ENCODE data around the gene CD300C.
"Not testable (repeated sequence)": the region's sequence is repeated elsewhere in the genome, so short reads cannot be mapped to it uniquely, and the experiment has no call there.

Gene CD300C

DNA sequence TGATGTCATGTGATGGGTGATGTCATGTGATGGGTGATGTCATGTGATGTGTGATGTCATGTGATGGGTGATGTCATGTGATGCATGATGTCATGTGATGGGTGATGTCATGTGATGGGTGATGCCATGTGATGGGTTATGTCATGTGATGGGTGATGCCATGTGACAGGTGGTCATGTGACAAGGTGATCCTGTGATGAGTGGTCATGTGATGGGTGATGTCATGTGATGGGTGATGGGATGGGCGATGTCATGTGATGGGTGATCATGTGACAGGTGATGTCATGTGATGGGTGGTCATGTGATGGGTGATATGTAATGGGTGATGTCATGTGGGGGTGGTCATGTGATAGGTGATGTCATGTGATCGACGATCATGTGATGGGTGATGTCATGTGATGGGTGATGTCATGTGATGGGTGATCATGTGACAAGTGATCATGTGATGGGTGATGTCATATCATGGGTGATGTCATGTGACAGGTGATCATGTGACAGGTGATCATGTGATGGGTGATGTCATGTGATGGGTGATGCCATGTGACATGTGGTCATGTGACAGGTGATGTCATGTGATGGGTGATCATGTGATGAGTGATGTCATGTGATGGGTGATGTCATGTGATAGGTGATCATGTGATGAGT lies 31.8 kb downstream of the CD300C start:
- DNase-seq (ENCODE audit: low read depth in 2 of 2), result peak in 1 of 2 donors; percentile 22

DNA sequence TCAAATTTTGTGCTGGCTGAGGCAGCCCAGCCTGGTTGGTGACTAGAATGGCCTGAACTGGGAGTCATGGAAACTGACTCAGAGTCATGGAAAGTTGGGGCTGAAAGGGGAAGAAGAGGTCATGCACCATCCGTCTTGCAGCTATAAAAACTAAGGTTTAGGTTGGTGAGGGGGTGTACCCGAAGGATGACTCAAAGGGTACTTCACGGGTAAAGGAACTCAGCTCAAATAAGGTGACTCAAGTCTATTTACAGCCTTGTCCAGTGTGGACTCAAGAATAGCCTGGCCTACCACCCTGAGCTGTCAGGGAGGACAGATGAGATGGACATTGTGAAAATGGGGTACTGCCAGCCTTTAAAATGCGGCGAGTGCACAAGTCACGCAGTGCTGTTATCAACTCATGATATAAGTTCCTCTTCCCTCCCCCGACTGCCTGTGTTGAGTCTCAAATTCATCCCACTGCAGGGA lies 33.3 kb downstream of the CD300C start:
- DNase-seq (ENCODE audit: low read depth in 2 of 2), result no peak

DNA sequence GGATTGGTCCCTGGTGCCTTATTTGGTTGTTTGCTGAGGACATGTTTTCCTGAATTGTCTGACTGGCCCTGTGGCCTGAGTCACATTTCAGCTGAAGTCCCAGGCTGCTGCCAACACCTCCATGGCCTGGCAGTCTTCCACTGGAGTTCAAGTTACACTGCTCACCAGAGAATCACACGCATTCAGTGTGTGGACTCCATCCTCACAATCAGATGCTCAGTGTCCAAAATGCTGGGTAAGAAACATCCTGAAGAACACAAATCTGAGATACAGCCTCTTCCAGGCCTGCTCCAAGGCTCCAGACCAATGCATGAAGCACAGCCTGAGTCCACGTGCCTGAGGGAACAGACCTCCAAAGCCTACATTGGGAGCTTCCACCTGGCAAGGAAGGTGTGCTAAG lies 33.9 kb downstream of the CD300C start:
- no peak for DNase-seq (ENCODE audit: low read depth in 2 of 2)

DNA sequence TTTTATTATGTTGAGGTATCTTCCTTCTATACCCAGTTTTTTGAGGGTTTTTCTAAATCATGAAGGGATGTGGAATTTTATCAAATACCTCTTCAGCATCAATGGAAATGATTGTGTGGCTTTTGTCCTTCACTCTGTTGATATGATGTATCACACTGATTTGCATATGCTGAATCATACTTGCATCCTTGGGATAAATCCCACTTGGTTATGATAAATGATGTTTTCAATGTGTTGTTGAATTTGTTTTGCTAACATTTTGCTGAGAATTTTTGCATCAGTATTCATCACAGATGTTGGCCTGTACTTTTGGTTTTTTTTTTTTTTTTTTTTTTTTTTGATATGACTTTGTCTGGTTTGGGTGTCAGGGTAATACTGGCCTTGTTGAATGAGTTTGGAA lies 37.8 kb downstream of the CD300C start:
- no peak for DNase-seq (ENCODE audit: low read depth in 2 of 2)

DNA sequence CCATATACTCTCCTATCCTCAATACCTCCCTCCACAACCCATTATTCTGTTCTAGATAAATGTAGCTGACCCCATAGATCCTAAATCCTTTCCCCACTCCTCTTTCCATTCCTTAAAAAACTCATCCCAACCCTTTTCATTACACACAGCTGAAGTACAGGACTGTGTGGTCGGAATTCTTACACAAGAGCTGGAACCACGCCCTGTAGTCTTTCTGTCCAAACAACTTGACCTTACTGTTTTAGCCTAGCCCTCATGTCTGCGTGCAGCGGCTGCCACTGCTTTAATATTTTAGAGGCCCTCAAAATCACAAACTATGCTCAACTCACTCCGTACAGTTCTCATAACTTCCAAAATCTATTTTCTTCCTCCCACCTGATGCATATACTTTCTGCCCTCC lies 42.0 kb downstream of the CD300C start:
- DNase-seq (ENCODE audit: low read depth in 2 of 2), result not testable (repeated sequence)

DNA sequence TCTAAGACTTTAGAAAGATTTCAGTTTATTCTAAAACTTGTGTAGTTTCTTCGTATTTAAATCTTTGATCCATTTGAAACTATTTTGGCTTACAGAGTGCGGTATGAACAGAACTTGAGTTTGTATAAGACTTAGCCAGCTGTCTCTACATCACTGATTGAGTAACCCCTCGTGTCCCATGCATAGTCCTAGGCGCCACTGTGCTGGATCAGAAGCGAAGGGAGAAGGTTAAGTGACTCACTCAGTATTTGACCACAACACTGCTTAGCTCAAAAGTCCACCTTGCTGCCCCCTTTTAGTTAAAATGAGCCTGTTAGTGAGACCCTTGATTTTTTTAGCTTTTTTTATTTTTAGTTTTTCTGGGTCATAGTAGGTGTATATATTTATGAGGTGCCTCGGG lies 43.1 kb downstream of the CD300C start:
- no peak for DNase-seq (ENCODE audit: low read depth in 2 of 2)

DNA sequence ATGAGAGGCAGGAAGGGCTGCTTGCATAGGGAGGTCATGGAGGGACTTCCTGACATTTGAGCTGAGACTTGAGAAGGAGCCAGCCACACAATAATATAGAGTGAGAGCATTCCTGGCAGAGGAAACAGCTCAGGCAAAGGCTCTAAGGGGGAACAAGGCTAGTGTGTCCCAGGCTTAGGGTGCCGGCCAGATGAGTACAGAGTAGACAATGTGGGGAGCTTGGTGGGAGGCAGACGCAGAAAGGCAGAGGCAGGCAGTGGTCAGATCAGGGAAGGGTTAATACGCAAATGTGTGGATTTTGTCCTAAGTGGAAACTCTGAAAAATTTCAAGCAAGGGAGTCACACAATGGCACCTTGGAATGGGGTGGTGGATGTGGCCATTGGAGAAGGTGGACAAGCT lies 45.9 kb downstream of the CD300C start:
- no peak for DNase-seq (ENCODE audit: low read depth in 2 of 2)

DNA sequence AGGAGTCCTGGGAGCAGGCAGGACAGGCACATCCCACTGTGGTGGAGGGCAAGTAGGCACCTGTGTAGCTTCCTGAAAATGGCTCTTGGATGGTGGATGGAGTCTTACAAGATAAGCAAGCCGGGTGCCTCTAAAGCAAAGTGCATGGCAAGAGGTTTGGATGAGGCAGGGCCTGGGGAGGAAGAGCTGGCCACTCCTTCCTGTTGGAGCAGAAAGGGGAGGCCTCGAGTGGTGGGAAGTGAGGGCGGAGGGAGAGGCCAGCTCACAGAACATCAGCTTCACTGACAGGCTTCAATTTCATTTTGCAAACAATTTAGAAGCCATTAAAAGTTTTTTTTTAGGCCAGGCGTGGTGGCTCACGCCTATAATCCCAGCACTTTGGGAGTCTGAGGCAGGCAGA lies 48.4 kb downstream of the CD300C start:
- DNase-seq (ENCODE audit: low read depth in 2 of 2), result no peak

DNA sequence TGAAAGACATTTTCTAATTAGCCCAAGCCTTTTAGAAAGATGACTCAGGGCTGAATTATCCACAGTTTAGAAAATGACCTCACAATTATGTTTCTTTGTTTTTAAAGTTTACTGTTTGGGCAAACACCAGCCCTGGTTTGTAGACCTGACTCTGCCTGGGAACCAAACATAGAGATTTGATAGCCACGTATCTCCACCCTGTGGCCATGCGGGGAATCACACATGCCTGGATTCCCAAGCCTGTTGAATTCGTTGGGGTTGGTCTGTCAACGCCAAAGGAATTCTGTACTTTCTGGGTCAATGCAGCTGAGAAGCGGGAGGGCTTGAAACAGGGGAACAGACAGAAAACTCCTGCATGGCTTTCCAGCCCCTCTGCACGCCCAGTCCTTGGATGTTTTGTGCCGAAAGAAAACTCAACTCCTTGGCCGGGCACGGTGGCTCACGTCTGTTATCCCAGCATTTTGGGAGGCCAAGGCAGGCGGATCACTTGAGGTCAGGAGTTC lies 52.5 kb downstream of the CD300C start:
- DNase-seq (ENCODE audit: low read depth in 2 of 2), result no peak

DNA sequence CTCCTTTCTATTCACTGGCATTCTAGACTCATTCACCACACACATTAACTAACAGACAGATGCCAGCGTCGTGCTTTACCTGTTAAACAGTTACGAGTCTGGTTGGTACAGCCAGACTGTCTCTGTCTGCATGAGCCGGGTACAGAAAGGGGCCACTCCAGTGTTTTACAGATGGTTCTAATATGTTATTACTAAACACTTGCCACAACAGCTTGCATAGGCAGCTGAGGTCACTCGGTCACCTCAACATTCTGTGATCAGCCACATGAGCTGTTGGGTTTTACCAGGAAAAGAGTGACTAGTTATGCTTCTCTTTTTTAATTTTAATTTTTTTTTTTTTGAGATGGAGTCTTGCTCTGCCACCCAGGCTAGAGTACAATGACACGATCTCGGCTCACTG lies 54.3 kb downstream of the CD300C start:
- no peak for DNase-seq (ENCODE audit: low read depth in 2 of 2)

Measured in stimulated activated CD8-positive, alpha-beta memory T cell treated with anti-CD3 and anti-CD28 coated beads, Interleukin-7, amount 100 ng/mL, for 4 hours (primary cell).